ENCODE results near the gene BAD. TPM values are rescaled to one million over a fixed set of nuclear protein-coding genes. Genes with fewer than 3 reads are reported as not detected.
A peak's percentile ranks its signal among the peaks of the same experiment; 100 is the strongest.
"Not testable (repeated sequence)": the region's sequence is repeated elsewhere in the genome, so short reads cannot be mapped to it uniquely, and the experiment has no call there.

The BAD gene
- total RNA-seq, 2 donors from 2014 or later = 140 to 161 TPM

GRCh38 chr11:64317961-64318765 lies 33.7 kb upstream of the BAD start, which contains the start of gene PRDX5:
PRDX5 (plus strand) TSS chr11:64318121; CDS start chr11:64318216, 95 bp downstream.
- peak; percentile 93 for DNase-seq (ENCODE audit: low spot score)
- Histone ChIP-seq H3K27me3 (replicated peaks; ENCODE audit: insufficient read depth) (no peaks in the 10 kb centered on the region), H3K36me3 (no peaks in the 10 kb centered on the region), H3K9me3 (no peaks in the 10 kb centered on the region), H3K27ac (peak within 1 kb of the TSS; percentile 98), H3K4me1 (replicated peaks) (no peaks in the 10 kb centered on the region), H3K4me3 (peak within 1 kb of the TSS; percentile 80 to 81)
- under 1% methylated on average over 57 of the region's 61 CpGs for WGBS
- TF ChIP-seq CTCF (IDR thresholded peaks at IDR 0.05) = peak; percentile 53 to 90 (median 74)
- TF ChIP-seq POLR2AphosphoS5 (IDR thresholded peaks at IDR 0.05) = peak; percentile 81
- peak; percentile 95 for TF ChIP-seq POLR2A (IDR thresholded peaks at IDR 0.05)
- intact Hi-C loops (cut with DNase I) = no loop called here

- no peaks in the 10 kb centered on the region for H3K27me3 ChIP-seq (replicated peaks; ENCODE audit: insufficient read depth)
- no peaks in the 10 kb centered on the region for H3K9me3 ChIP-seq
- peak within 1 kb of the TSS; percentile 98 for H3K27ac ChIP-seq
- H3K36me3 ChIP-seq = no peaks in the 10 kb centered on the region
- no peaks in the 10 kb centered on the region for H3K4me1 ChIP-seq (replicated peaks)
- H3K4me3 ChIP-seq = peak within 1 kb of the TSS; percentile 80 to 81
- under 1% methylated on average over 35 of the region's 43 CpGs for WGBS
- DNase-seq (ENCODE audit: low spot score) = peak; percentile 99
- intact Hi-C loops (cut with DNase I) = no loop called here
- TF ChIP-seq POLR2A (IDR thresholded peaks at IDR 0.05) (peak; percentile 84), POLR2AphosphoS5 (IDR thresholded peaks at IDR 0.05) (peak; percentile 98), CTCF (IDR thresholded peaks at IDR 0.05) (no peak)
Observed at GRCh38 chr11:64317325-64317960, 33.0 kb upstream of the BAD start, which contains the start of gene TRMT112. TRMT112 (minus strand) TSS chr11:64317559; CDS start chr11:64317526, 33 bp downstream.

GRCh38 chr11:64316672-64317324 lies 32.3 kb upstream of the BAD start:
- no peaks in the 10 kb centered on the region for H3K4me1 ChIP-seq (replicated peaks)
- whole genome bisulfite sequencing = 7% methylated on average over 28 of the region's 32 CpGs
- peak overlapping the region; percentile 98 for H3K27ac ChIP-seq
- no peaks in the 10 kb centered on the region for H3K36me3 ChIP-seq
- H3K4me3 ChIP-seq = peak overlapping the region; percentile 80 to 81
- no peaks in the 10 kb centered on the region for H3K9me3 ChIP-seq
- TF ChIP-seq CTCF (IDR thresholded peaks at IDR 0.05) (peak in 1 of 4 experiments; percentile 35), POLR2AphosphoS5 (IDR thresholded peaks at IDR 0.05) (no peak)
- DNase-seq (ENCODE audit: low spot score) = no peak
- H3K27me3 ChIP-seq (replicated peaks; ENCODE audit: insufficient read depth) = no peaks in the 10 kb centered on the region
- intact Hi-C loops (cut with DNase I) = no loop called here

- WGBS = 73% methylated on average over 22 of the region's 25 CpGs
- H3K4me1 ChIP-seq (replicated peaks); H3K9me3 ChIP-seq; H3K27me3 ChIP-seq (replicated peaks; ENCODE audit: insufficient read depth); H3K36me3 ChIP-seq; intact Hi-C loops (cut with DNase I); DNase-seq (ENCODE audit: low spot score): not testable (repeated sequence)
- peak overlapping the region; percentile 98 for H3K27ac ChIP-seq
- peak overlapping the region in 1 of 2 donors; percentile 80 for H3K4me3 ChIP-seq
Observed at GRCh38 chr11:64315667-64316526, 31.4 kb upstream of the BAD start.
